BJ (cell line): ENCODE results near the gene SPIRE2. TPM values are rescaled to one million over a fixed set of nuclear protein-coding genes. Genes with fewer than 3 reads are reported as not detected.

Experiments used
- CTCF ChIA-PET: fragments of 350-600 bp; formaldehyde crosslinking; extraction: SDS; loops from one replicate; lab custom pipeline; 2021; ENCODE audit warnings: antibody characterized with exemption, inconsistent platforms; lab: Yijun Ruan, JAX
- POLR2A ChIA-PET: fragments of 300-600 bp; sonication (Branson Sonifier 250); formaldehyde crosslinking; extraction: SDS; loops from one replicate; lab custom pipeline; 2021; ENCODE audit warnings: antibody characterized with exemption; lab: Charles Lee
- DNase-seq: peaks from one replicate; pipeline ENCODE4 v3.0.0-alpha.2; 2011; ENCODE audit warnings: low read depth
- H3K27me3 ChIP-seq: 2 replicates; pipeline ENCODE4 v1.6.0; 2011; ENCODE audit warnings: low read length; ENCODE audit not compliant: control insufficient read depth, insufficient read depth
- H3K36me3 ChIP-seq: 2 replicates; pipeline ENCODE4 v1.5.1; 2011; ENCODE audit warnings: low read length; ENCODE audit not compliant: control insufficient read depth, insufficient read depth
- H3K4me3 ChIP-seq: 2 replicates; pipeline ENCODE4 v1.5.1; 2011; ENCODE audit warnings: low read depth, mild to moderate bottlenecking, control low read depth, low read length
- polyA plus RNA-seq: library from polyadenylated mRNA; depleted of rRNA; stranded (reverse); fragments of >200 nt; gene quantifications from 2 replicates; pipeline ENCODE4 v1.2.3, GENCODE V29; 2011; rRNA removed
- TF ChIP-seq, protein P1 (sequence below): IDR thresholded peaks from 2 replicates; pipeline ENCODE4 v1.5.1; 2011; ENCODE audit warnings: low read depth, mild to moderate bottlenecking, control low read depth, inconsistent platforms, low read length, moderate library complexity; ENCODE audit not compliant: insufficient read depth

SPIRE2 gene
- polyA plus RNA-seq, 1 experiment, result 2.3 TPM

DNA sequence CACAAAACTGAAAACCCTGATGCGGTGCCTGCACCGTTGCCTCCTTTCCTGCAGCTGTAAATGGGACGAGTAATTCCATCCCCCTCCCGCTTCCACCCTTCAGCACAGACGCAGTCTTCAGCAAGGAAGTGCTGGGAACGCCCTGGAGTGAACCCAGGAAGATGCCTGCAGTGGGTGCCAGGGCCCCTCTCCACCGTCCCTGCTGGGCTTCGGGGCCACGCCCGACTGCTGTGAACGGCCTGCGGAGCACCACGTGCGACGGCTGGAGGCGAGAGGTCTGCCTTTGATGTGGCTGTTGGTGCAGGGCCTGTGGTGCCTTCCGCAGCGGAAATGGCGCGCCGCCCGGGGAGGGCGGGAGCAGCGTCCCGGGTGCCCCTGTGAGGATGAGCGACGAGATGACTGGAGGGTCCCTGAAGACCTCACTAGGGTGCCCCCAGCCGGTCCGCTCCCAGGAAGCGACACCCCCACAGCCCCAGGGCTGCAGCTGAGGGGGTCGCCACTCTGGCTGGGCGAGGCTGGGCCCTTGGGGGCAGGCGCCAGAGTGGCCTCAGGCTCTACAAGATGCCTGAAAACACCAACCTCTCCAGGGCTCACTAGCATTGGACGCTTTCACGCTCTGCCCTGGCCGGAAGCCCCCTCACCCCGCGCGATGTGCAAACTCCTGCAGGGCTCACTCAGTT, 89.6 kb downstream of the SPIRE2 start:
- H3K36me3 ChIP-seq, result no peaks in the 10 kb centered on the region; the same call in 1 of the 2 replicates
- POLR2A ChIA-PET, result interaction anchor here (0.5 to 0.6 kb wide), 2 partner anchors 42 to 54 kb away, joined by 3 to 15 read pairs; no protein-coding TSS in a partner anchor
- TF ChIP-seq, protein P1, sequence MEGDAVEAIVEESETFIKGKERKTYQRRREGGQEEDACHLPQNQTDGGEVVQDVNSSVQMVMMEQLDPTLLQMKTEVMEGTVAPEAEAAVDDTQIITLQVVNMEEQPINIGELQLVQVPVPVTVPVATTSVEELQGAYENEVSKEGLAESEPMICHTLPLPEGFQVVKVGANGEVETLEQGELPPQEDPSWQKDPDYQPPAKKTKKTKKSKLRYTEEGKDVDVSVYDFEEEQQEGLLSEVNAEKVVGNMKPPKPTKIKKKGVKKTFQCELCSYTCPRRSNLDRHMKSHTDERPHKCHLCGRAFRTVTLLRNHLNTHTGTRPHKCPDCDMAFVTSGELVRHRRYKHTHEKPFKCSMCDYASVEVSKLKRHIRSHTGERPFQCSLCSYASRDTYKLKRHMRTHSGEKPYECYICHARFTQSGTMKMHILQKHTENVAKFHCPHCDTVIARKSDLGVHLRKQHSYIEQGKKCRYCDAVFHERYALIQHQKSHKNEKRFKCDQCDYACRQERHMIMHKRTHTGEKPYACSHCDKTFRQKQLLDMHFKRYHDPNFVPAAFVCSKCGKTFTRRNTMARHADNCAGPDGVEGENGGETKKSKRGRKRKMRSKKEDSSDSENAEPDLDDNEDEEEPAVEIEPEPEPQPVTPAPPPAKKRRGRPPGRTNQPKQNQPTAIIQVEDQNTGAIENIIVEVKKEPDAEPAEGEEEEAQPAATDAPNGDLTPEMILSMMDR, result no peak
- CTCF ChIA-PET, result interaction anchor here (0.6 to 2.0 kb wide), 4 partner anchors 10 to 166 kb away, joined by 4 to 6 read pairs (median 5); partner anchors contain the start of gene TCF25
- peak overlapping the region; percentile 38 for H3K4me3 ChIP-seq
- no peak for DNase-seq
- H3K27me3 ChIP-seq, result no peaks in the 10 kb centered on the region

DNA sequence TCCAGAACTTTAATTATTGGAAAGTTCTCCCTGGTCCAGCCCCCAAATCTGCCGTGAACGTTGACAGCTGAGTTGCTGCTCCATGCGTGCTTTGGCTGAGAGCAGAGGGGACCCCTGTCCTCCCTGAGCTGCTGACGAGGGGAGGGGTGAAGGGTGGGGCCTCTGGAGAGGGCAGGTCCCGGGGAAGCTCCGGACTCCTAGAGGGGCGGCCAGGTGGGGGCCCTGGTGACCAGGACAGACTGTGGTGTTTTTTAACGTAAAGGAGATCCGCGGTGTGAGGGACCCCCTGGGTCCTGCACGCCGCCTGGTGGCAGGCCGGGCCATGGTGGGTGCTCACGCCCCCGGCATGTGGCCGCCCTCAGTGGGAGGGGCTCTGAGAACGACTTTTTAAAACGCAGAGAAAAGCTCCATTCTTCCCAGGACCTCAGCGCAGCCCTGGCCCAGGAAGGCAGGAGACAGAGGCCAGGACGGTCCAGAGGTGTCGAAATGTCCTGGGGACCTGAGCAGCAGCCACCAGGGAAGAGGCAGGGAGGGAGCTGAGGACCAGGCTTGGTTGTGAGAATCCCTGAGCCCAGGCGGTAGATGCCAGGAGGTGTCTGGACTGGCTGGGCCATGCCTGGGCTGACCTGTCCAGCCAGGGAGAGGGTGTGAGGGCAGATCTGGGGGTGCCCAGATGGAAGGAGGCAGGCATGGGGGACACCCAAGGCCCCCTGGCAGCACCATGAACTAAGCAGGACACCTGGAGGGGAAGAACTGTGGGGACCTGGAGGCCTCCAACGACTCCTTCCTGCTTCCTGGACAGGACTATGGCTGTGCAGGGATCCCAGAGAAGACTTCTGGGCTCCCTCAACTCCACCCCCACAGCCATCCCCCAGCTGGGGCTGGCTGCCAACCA, 90.4 kb downstream of the SPIRE2 start, which contains the start of gene MC1R:
Gene MC1R (plus strand): TSS at position 410 of the 895 bp plus-strand sequence. CDS start 397 bp downstream, at position 807.
- no peaks in the 10 kb centered on the region for H3K36me3 ChIP-seq
- H3K27me3 ChIP-seq, result no peaks in the 10 kb centered on the region
- TF ChIP-seq, protein P1, result peak; percentile 77
- peak within 1 kb of the TSS; percentile 38 for H3K4me3 ChIP-seq
- ChIA-PET POLR2A (interaction anchor here (0.5 kb wide), 1 partner anchor 53 kb away, joined by 15 read pairs; no protein-coding TSS in a partner anchor), CTCF (interaction anchor here (0.6 to 2.0 kb wide), 6 partner anchors 9 to 165 kb away, joined by 3 to 6 read pairs (median 4); partner anchors contain the start of gene TCF25)
- DNase-seq, result no peak

GRCh38 chr16:89919535-89920406, 91.5 kb downstream of the SPIRE2 start:
- ChIA-PET CTCF (interaction anchor here (1.0 to 5.8 kb wide), 4 partner anchors 9 to 46 kb away, joined by 3 to 48 read pairs (median 5); partner anchors contain the start of gene TCF25), POLR2A (no interaction called here)
- Histone ChIP-seq H3K27me3 (no peaks in the 10 kb centered on the region), H3K36me3 (no peaks in the 10 kb centered on the region), H3K4me3 (no peak overlapping the region)
- TF ChIP-seq, protein P1, result no peak
- no peak for DNase-seq

- DNase-seq, result no peak
- ChIA-PET POLR2A (no interaction called here), CTCF (interaction anchor here (5.8 kb wide), 1 partner anchor 10 kb away, joined by 48 read pairs; no protein-coding TSS in a partner anchor)
Observed at GRCh38 chr16:89920723-89921122, 92.4 kb downstream of the SPIRE2 start.

More at GRCh38 chr16:89920723-89921122, 92.4 kb downstream of the SPIRE2 start:
- Histone ChIP-seq H3K27me3 (no peaks in the 10 kb centered on the region), H3K4me3 (no peak overlapping the region), H3K36me3 (no peaks in the 10 kb centered on the region)
- TF ChIP-seq, protein P1, result no peak

Other genes with a start within 250 kb of the SPIRE2 start
- gene DPEP1, start 214.8 kb upstream of the SPIRE2 start, polyA plus RNA-seq, result not detected in 2 replicates
- 58.5 and 105 TPM in 2 replicates for gene CHMP1A, start 170.8 kb upstream of the SPIRE2 start, polyA plus RNA-seq
- gene SPATA33, start 170.6 kb upstream of the SPIRE2 start, polyA plus RNA-seq, result 2.6 TPM in 2 replicates
- gene CDK10, start 141.8 kb upstream of the SPIRE2 start, polyA plus RNA-seq, result 31.5 and 56.0 TPM in 2 replicates
- 2.8 and 5.3 TPM in 2 replicates for gene SPATA2L, start 126.8 kb upstream of the SPIRE2 start, polyA plus RNA-seq
- 8.3 and 15.6 TPM in 2 replicates for gene VPS9D1, start 107.6 kb upstream of the SPIRE2 start, polyA plus RNA-seq
- 5.6 and 8.5 TPM in 2 replicates for gene ZNF276, start 106.9 kb upstream of the SPIRE2 start, polyA plus RNA-seq
- 8.9 and 13.4 TPM in 2 replicates for gene FANCA, start 11.8 kb upstream of the SPIRE2 start, polyA plus RNA-seq
- 131 and 219 TPM in 2 replicates for gene TCF25, start 45.1 kb downstream of the SPIRE2 start, polyA plus RNA-seq
- 4.6 and 7.2 TPM in 2 replicates for gene MC1R, start 90.4 kb downstream of the SPIRE2 start, polyA plus RNA-seq
- 55.2 and 108 TPM in 2 replicates for gene TUBB3, start 94.9 kb downstream of the SPIRE2 start, polyA plus RNA-seq
- gene DEF8, start 120.3 kb downstream of the SPIRE2 start, polyA plus RNA-seq, result 75.5 and 109 TPM in 2 replicates
- gene DBNDD1, start 191.0 kb downstream of the SPIRE2 start, polyA plus RNA-seq, result 3.3 and 4.6 TPM in 2 replicates
- not detected in 2 replicates for gene PRDM7, start 248.9 kb downstream of the SPIRE2 start, polyA plus RNA-seq